SK-N-SH (cell line): ENCODE results near the gene MBP. TPM values are rescaled to one million over a fixed set of nuclear protein-coding genes. Genes with fewer than 3 reads are reported as not detected.

Experiments used
- CTCF ChIA-PET: fragments of 300-600, 350-600 bp; formaldehyde crosslinking; extraction: SDS; loops from one replicate; lab custom pipeline; 2021; lab: Yijun Ruan, JAX
- POLR2A ChIA-PET: fragments of 350-600 bp; sonication (Branson Sonifier 250); formaldehyde crosslinking; extraction: SDS; loops from one replicate; lab custom pipeline; 2020; ENCODE audit warnings: antibody characterized with exemption, inconsistent platforms; lab: Yijun Ruan, JAX
- DNase-seq: peaks from one replicate; pipeline ENCODE4 v3.0.0; 2012
- H2AFZ ChIP-seq: fragments of 200-600 bp; sonication (generic); 2 replicates; pipeline ENCODE4 v1.8.1; 2016; ENCODE audit warnings: antibody characterized with exemption, mild to moderate bottlenecking, low read depth
- H3F3A ChIP-seq: fragments of 200-600 bp; sonication (generic); replicated peaks from 2 replicates; pipeline ENCODE3; 2016; ENCODE audit warnings: antibody characterized with exemption, mild to moderate bottlenecking; ENCODE audit not compliant: insufficient read depth
- H3K27ac ChIP-seq, 2 experiments: fragments of 200-500 bp in 1 of 2; fragments of 200-600 bp in 1 of 2; sonication (Bioruptor generic) in 1 of 2; sonication (generic), shearing (Covaris generic) in 1 of 2; 2 replicates each; pipeline versions ENCODE4 v1.5.1 to v1.6.1; 2014 to 2016; ENCODE audit warnings: low read depth in 2 of 2, inconsistent platforms in 1 of 2, low read length in 1 of 2, mild to moderate bottlenecking in 1 of 2, mixed read lengths in 1 of 2
- H3K27me3 ChIP-seq: fragments of 200-600 bp; sonication (generic), shearing (Covaris generic); 2 replicates; pipeline ENCODE4 v1.6.1; 2016; ENCODE audit warnings: mixed run types; ENCODE audit not compliant: insufficient read depth
- H3K36me3 ChIP-seq, 2 experiments: fragments of 200-500 bp in 1 of 2; fragments of 200-600 bp in 1 of 2; sonication (Bioruptor generic) in 1 of 2; sonication (generic) in 1 of 2; replicated peaks in 1 of 2; 2 replicates each; pipeline versions ENCODE3 to v1.5.1; 2014 to 2016; ENCODE audit warnings: low read length in 1 of 2, mild to moderate bottlenecking in 1 of 2; ENCODE audit not compliant: insufficient read depth in 2 of 2, control insufficient read depth in 1 of 2
- H3K4me1 ChIP-seq, 2 experiments: fragments of 200-500 bp in 1 of 2; fragments of 200-600 bp in 1 of 2; sonication (Bioruptor generic) in 1 of 2; sonication (generic), shearing (Covaris generic) in 1 of 2; 2 replicates each; pipeline versions ENCODE4 v1.5.1 to v1.6.1; 2014 to 2016; ENCODE audit warnings: low read depth in 1 of 2, low read length in 1 of 2, mixed run types in 1 of 2; ENCODE audit not compliant: insufficient read depth in 2 of 2, control insufficient read depth in 1 of 2
- H3K4me2 ChIP-seq: fragments of 200-600 bp; sonication (generic), shearing (Covaris generic); 2 replicates; pipeline ENCODE4 v1.6.1; 2017; ENCODE audit warnings: mixed run types
- H3K4me3 ChIP-seq, 2 experiments: fragments of 200-500 bp in 1 of 2; fragments of 200-600 bp in 1 of 2; sonication (Bioruptor generic) in 1 of 2; sonication (generic), shearing (Covaris generic) in 1 of 2; 2 replicates each; pipeline versions ENCODE4 v1.5.1 to v1.8.1; 2014 to 2016; ENCODE audit warnings: low read depth in 2 of 2, inconsistent platforms in 1 of 2, low read length in 1 of 2, mild to moderate bottlenecking in 1 of 2, mixed read lengths in 1 of 2, moderate library complexity in 1 of 2
- H3K79me2 ChIP-seq: fragments of 200-600 bp; sonication (generic); 2 replicates; pipeline ENCODE4 v1.8.1; 2017; ENCODE audit warnings: mild to moderate bottlenecking; ENCODE audit not compliant: insufficient read depth
- H3K9ac ChIP-seq: fragments of 200-600 bp; sonication (generic); 2 replicates; pipeline ENCODE4 v1.6.1; 2017; ENCODE audit warnings: mixed run types
- H3K9me2 ChIP-seq: fragments of 200-600 bp; sonication (generic); 2 replicates; pipeline ENCODE4 v1.6.1; 2017; ENCODE audit warnings: mixed run types
- H3K9me3 ChIP-seq: fragments of 200-600 bp; sonication (generic); 2 replicates; pipeline ENCODE4 v1.6.1; 2017; ENCODE audit warnings: mixed run types, mild to moderate bottlenecking, moderate library complexity
- H4K20me1 ChIP-seq: fragments of 200-600 bp; sonication (generic); 2 replicates; pipeline ENCODE4 v1.6.1; 2017; ENCODE audit warnings: mild to moderate bottlenecking, mixed run types; ENCODE audit not compliant: insufficient read depth
- EP300 ChIP-seq, 2 experiments: IDR thresholded peaks; 2 replicates each; pipeline versions ENCODE4 v1.4.0 to v1.6.1; 2012; ENCODE audit warnings: borderline replicate concordance in 1 of 2, low read depth in 1 of 2, low read length in 1 of 2
- FOSL2 ChIP-seq: IDR thresholded peaks from 2 replicates; pipeline ENCODE4 v1.4.0; 2012; ENCODE audit warnings: low read depth, mild to moderate bottlenecking, moderate library complexity, borderline replicate concordance
- FOXM1 ChIP-seq: IDR thresholded peaks from 2 replicates; pipeline ENCODE4 v1.4.0; 2012; ENCODE audit warnings: low read depth, mild to moderate bottlenecking
- IRF3 ChIP-seq: fragments of 150-350 bp; IDR thresholded peaks from 2 replicates; pipeline ENCODE4 v1.6.1; 2016; ENCODE audit warnings: mild to moderate bottlenecking, low read depth, low read length
- JUND ChIP-seq: IDR thresholded peaks from 2 replicates; pipeline ENCODE4 v1.4.0; 2012
- MEF2A ChIP-seq: IDR thresholded peaks from 2 replicates; pipeline ENCODE4 v1.4.0; 2012; ENCODE audit warnings: low read depth, borderline replicate concordance
- NFIC ChIP-seq: IDR thresholded peaks from 2 replicates; pipeline ENCODE4 v1.4.0; 2012; ENCODE audit warnings: borderline replicate concordance
- PBX3 ChIP-seq: IDR thresholded peaks from 2 replicates; pipeline ENCODE4; 2012
- POLR2AphosphoS5 ChIP-seq: IDR thresholded peaks from 2 replicates; pipeline ENCODE4 v1.6.1; 2012; ENCODE audit warnings: low read depth, low read length
- RCOR1 ChIP-seq: fragments of 150-350 bp; IDR thresholded peaks from 2 replicates; pipeline ENCODE4 v1.6.1; 2017; ENCODE audit warnings: antibody characterized with exemption, low read length
- RFX5 ChIP-seq: IDR thresholded peaks from 2 replicates; pipeline ENCODE4 v1.6.1; 2012; ENCODE audit warnings: mild to moderate bottlenecking, improper control_type of control experiment, low read length
- RXRA ChIP-seq: IDR thresholded peaks from 2 replicates; pipeline ENCODE4 v1.4.0; 2012; ENCODE audit warnings: low read depth, mild to moderate bottlenecking, borderline replicate concordance
- TCF12 ChIP-seq: IDR thresholded peaks from 2 replicates; pipeline ENCODE4 v1.4.0; 2012
- TEAD4 ChIP-seq: IDR thresholded peaks from 2 replicates; pipeline ENCODE4 v1.4.0; 2012; ENCODE audit warnings: mild to moderate bottlenecking, borderline replicate concordance; ENCODE audit not compliant: insufficient read depth
- YY1 ChIP-seq: IDR thresholded peaks from 2 replicates; pipeline ENCODE4 v1.4.0; 2012; ENCODE audit warnings: low read depth, mild to moderate bottlenecking
- WGBS: methylation state at CpG from one replicate; pipeline ENCODE4 v1.1.6; 2017; ENCODE audit warnings: low lambda C conversion rate; 5-methylcytosine and 5-hydroxymethylcytosine counted together
- polyA plus RNA-seq, 3 experiments: library from polyadenylated mRNA; depleted of rRNA; stranded (reverse); fragments of >200 nt; gene quantifications; 2 replicates each; pipeline ENCODE4 v1.2.3, GENCODE V29; 2012
- TF ChIP-seq, protein P1 (sequence below): IDR thresholded peaks from 2 replicates; pipeline ENCODE4 v1.4.0; 2012; ENCODE audit warnings: low read depth

MBP gene
- polyA plus RNA-seq, 1 of the 3 experiments (the other 2 are of a cell fraction) = 1.6 TPM

DNA sequence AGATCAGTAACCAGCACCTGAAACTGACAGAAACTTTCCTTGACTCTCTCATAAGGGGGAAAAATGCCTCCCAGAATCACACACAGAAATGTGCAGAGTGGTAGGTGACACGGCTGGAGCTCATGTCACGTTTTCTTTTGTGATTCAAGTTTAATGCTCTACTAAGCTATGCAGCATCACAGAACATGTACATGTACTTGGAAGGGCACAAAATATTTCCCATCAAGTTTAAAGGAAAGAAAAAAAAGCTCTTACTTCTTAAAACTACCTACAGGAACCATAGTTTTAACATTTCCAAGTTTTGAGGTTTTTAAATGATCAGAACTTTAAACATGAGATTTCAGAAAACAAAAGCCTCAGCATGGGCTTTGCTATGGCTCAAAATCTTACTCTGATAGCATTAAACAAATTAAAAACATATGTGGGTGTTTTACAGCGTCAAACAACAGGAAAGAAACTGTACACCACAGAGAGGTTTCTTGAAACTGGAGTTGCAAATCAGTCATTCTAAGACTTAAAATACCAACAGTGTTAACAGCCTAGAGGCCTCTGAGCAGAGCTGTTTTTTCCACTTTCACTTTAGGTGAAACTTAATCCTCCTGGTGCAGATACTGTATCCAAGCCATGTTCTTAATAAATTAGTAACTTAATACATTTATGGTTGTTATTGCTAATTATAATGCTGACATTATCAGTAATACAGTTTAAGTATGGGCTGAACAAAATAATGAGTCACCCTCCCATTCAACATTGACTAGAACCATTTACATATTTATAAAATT is 30.1 kb downstream of the MBP start:
- peak overlapping the region; percentile 17 to 44 for H3K4me3 ChIP-seq
- H4K20me1 ChIP-seq = no peaks in the 10 kb centered on the region
- peak overlapping the region; percentile 52 for H2AFZ ChIP-seq
- H3K9ac ChIP-seq = peak overlapping the region; percentile 69
- H3K9me2 ChIP-seq = no peaks in the 10 kb centered on the region
- H3K27me3 ChIP-seq = no peaks in the 10 kb centered on the region
- no peaks in the 10 kb centered on the region for H3K79me2 ChIP-seq
- H3K36me3 ChIP-seq = no peaks in the 10 kb centered on the region
- peak overlapping the region; percentile 90 to 94 for H3K27ac ChIP-seq
- peaks cover 34% of the 10 kb centered on the region for H3F3A ChIP-seq
- 2% methylated on average over 3 of the region's 3 CpGs for WGBS
- ChIA-PET POLR2A (no interaction called here), CTCF (interaction anchor here (0.7 to 1.9 kb wide), 3 partner anchors 102 to 299 kb away, joined by 3 to 4 read pairs (median 4); no protein-coding TSS in a partner anchor)
- H3K4me1 ChIP-seq = peaks cover 35 to 39% of the 10 kb centered on the region in 2 experiments
- TF ChIP-seq NFIC (peak; percentile 33; the same call in 1 of the 2 replicates), MEF2A (peak; percentile 68), IRF3 (no peak), FOSL2 (0 out of 2 replicates have a peak, but pooled peaks have one; percentile 34), JUND (peak; percentile 5; the same call in 1 of the 2 replicates), POLR2AphosphoS5 (peak; percentile 45; the same call in 1 of the 2 replicates), RCOR1 (no peak), TEAD4 (peak; percentile 44; the same call in 1 of the 2 replicates), RFX5 (no peak), RXRA (peak; percentile 15; the same call in 1 of the 2 replicates), FOXM1 (0 out of 2 replicates have a peak, but pooled peaks have one; percentile 51), EP300 (IDR thresholded peaks at IDR 0.05; ENCODE audit: borderline replicate concordance in 1 of 2, low read depth in 1 of 2, low read length in 1 of 2) (peak in 1 of 2 experiments; percentile 66; a peak in 1 of 4 replicates), TCF12 (peak; percentile 96), YY1 (no peak), PBX3 (peak; percentile 78)
- TF ChIP-seq, protein P1, sequence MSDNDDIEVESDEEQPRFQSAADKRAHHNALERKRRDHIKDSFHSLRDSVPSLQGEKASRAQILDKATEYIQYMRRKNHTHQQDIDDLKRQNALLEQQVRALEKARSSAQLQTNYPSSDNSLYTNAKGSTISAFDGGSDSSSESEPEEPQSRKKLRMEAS = peak; percentile 38; the same call in 1 of the 2 replicates
- H3K9me3 ChIP-seq = no peaks in the 10 kb centered on the region
- peak overlapping the region; percentile 73 for H3K4me2 ChIP-seq
- DNase-seq = peak; percentile 53
